NOMO-1 treated with DMSO at 0.1 percent for 48 hours (cell line): ENCODE measurements around the gene MTA3.
A peak's percentile ranks its signal among the peaks of the same experiment; 100 is the strongest.

Experiments used
- DNase-seq: peaks from one replicate; lab custom pipeline; 2025; ENCODE audit not compliant: unreplicated experiment; lab: John Stamatoyannopoulos, UW

MTA3 gene

GRCh38 chr2:42784204-42784880 is 215.9 kb downstream of the MTA3 start:
- no peak for DNase-seq

DNA sequence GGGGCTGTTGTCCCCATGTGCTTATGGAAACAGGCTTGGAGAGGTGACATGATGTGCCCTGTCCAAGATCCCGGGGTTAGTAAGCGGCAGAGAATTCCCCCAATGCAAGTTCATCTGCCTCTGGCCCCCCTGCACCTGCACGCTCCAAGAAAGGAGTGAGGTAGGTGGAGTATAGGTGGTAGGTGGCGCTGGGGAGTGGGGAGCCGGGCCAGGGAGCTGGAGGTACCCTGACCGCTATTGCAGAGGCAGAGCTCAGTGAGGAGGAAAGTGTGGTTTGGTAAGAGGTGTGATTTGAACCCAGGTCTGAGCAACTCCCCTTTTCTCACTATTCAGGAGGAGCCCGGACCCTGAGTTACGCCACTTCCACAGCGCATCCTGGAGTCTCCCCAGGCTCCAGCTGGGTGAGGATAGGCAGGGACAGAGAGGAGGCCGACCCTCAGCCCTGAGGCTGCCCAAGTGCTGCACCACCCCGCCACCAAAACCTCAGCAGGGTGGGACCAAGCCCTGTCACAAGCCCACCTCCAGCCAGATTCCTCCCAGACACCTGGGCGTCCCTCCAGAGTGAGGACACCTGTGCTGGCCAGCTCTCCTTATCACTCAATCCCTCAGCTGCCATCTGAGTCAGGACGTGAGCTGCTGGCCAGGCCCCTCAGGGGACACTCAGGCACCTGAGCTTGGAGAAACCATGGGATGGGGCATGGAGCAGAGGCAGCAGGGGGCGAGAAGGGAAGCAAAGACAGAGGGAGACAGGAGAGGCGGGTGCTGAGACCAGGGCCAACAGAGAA is 218.3 kb downstream of the MTA3 start:
- DNase-seq, result no peak

DNA sequence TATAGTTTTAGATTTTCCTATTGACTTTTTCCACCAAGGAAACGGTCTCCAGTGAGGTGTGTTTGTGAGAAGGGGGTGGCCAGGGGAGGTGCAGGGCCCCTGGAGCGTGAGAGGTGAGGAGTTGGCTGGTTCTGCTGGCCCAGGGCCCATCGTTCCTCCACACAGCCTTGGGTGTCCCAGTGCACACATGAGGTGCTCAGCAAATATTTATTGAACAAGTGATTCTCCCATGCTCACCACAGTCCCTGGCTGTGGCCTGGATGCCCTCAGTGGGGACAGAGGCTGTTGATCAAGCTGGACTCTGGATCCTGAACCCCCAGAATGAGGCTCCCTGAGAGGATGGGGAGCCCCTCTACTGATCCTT is 219.0 kb downstream of the MTA3 start:
- no peak for DNase-seq

DNA sequence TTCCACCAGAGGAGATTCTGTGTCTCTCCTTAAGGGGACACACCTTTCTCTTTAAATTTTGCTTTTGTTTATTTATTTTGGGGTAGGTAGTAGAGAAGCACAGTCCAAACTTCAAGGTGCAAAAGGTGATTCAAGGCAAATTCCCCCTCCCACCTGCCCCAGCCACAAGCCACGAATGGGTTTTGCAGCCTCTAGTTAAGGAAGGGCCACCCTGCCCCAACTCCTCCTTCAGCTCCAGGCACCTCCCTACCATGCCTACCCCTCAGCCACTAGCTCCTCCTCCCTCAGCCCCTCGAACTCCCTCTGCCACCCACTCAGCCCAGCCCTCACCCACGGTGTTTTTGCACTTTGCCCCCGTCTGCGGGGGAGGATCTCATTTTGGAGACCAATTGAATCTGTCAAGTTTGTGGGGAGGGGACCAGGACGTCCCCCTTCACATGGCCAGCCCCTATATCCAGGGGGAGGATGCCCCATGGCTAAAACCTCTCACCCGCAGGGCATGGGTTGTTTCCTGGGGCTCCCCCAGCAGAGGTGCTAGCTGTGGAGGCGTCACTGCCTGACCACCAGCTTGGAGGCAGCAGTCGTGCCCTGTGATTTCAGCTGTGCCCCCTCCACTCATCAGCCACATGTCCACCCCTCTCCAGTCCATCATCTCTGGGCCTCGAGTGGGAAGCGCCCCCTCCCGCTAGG is 219.5 kb downstream of the MTA3 start:
- DNase-seq, result no peak

DNA sequence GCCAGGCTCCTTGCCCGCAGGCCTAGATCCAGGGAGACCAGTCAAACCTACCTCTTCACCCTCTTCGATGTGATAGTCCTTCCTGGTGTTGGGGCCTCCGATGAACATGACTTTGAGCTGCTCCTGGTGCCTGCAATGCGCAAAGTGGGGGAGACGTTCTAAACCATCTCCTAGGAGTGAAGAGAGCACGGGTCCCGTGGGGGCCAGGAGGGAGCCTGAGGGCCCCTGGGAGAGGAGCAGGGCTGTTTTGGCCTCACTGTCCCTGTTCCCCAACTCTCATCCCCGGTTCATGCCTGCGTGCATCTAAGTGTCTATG is 220.0 kb downstream of the MTA3 start:
- no peak for DNase-seq

DNA sequence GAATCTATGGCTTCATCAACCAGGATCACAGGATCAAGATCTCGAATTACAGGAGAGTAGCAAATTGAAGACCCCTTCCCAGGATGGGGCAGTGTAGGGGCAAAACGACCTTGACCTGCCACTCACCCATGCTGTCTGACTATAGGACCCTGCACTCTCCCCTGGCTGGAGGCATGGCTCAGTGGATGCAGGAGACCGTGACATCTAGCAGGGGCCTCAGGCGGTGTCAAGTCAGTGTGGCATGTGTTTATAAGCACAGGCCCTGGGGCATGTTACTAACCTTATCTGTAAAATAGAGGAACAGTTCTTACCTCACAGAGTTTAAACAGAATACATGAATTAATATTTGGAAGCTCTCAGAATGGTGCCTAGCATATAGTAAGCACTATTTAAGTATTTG is 220.4 kb downstream of the MTA3 start:
- no peak for DNase-seq

- no peak for DNase-seq
Measured at GRCh38 chr2:42789751-42790150, 221.3 kb downstream of the MTA3 start.

DNA sequence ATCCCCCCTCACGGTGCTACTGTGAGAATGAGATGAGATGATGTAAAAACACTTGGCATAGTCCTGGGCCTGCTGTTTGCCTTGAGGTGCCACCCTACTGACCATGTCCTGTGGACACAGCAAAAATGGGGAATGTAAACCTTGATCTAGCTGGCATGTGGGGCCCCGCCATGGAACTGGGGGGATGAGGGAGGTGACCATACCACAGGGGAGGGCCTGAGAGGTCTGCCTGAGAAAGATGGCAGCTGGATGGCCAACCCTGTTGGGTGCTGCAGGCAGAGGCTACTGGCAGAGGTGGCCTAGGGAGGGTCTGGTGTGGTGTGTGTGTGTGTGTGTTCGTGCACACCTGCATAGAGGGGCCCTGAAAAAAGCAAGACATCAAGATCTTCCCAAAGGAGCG is 223.2 kb downstream of the MTA3 start:
- DNase-seq, result no peak

GRCh38 chr2:42792087-42792582 is 223.7 kb downstream of the MTA3 start:
- peak; percentile 71 for DNase-seq

GRCh38 chr2:42792583-42793333 is 224.3 kb downstream of the MTA3 start, which contains the start of gene HAAO:
Gene HAAO, minus strand, starts transcription at chr2:42792583. Its CDS starts 47 bp downstream, at chr2:42792536.
- DNase-seq, result no peak

- no peak for DNase-seq
Measured at GRCh38 chr2:42793334-42794270, 225.2 kb downstream of the MTA3 start.

DNA sequence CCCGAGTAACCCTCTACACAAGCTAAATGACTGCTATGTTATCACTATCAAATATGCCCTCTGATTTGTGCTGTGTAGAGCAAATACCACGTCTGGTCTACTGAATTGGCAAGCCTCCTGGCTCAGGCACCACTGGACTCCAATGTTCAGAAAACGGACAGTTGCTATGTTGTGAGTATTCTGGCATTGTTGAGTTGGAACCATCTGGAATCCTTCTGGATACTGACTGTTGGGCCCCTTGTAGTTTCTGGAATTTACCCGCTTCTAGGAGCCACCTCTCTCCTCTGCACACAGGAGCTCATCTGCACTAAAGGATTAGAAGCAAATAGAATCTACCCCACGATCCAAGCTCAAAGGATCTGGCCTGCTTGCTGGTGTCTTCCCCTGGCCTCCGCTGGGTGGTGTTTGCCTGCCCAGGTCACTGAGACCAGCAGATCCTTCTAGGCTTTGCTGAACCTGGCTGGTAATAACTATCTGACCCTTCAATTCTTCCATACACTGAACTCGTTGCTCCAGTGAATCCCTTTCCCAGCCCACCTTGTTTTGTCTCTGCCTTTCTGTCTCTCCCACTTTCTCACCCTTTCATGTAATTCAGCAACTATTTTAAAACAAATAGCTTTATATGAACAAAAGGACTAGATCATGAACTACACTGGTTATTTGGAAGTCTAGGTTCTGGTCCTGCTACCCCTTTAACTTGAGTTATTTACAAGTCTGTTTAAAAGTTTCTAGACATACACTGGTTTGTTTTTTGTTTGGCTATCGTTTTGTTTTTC is 226.0 kb downstream of the MTA3 start:
- DNase-seq, result peak; percentile 29

DNA sequence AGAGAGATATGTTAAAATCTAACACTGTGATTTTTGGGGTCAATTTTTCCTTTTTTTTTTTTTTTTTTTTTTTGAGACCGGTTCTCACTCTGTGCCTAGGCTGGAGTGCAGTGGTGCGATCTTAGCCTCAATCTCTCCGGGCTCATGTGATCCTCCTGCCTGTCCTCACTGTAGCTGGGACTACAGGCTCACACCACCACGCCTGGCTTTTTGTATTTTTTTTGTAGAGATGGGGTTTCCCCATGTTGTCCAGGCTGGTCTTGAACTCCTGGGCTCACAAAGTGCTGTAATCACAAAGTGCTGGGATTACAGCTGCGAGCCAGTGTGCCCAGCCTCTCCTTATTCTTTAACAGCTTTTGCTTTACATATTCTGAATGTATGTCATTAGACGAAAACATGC is 226.8 kb downstream of the MTA3 start:
- no peak for DNase-seq

GRCh38 chr2:42795841-42796301 is 227.4 kb downstream of the MTA3 start:
- DNase-seq, result no peak

GRCh38 chr2:42796427-42797248 is 228.2 kb downstream of the MTA3 start:
- DNase-seq, result no peak

DNA sequence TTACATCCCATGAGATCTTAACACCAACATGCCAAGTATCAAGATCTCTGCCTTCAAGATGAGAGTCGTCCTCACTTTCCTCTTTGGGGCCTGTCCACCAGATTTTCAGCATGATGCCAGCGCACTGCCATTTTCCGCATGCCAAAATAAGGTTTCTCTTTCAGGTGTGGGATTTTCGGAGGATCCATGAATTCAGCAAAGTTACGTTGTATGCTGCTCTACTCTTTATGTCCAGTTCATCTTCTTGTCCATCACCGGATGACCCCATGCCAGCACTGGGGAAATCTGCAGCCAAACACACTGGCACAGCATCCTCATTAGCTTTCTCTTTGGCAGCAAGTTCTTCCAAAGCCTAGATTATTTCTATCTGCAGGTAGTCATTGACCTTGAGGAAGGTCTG is 228.8 kb downstream of the MTA3 start:
- DNase-seq, result no peak

- no peak for DNase-seq
Measured at GRCh38 chr2:42799881-42800280, 231.4 kb downstream of the MTA3 start.

DNA sequence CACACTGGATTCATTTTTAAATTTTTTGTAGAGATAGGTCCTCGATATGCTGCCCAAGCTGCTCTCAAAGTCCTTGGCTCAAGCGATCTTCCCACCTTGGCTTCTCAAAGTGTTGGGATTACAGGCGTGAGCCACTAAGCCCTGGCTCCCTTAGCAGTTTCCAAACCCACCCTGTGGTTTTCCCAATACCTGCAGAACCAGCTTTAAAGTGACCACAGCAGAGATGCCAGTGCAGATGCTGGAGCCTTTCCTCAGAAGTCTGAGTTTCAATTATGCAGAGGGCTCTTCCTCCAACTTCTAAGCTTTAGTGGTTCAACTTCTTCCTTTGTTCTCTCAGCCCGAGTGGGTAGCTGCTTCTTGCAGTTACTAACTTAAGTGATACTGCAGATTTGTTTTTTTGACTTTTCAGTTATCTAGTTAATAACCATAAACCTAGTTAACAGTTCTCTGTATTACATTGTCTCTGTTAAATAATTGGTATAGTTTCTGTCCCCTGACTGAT is 232.1 kb downstream of the MTA3 start:
- no peak for DNase-seq
